Parietal lobe (tissue), 2 donors: ENCODE results near the gene TMED1. TPM values are rescaled to one million over a fixed set of nuclear protein-coding genes. Genes with fewer than 3 reads are reported as not detected.

Experiments used
- small RNA-seq: library from RNA; depleted of rRNA; stranded (forward); fragments of <200 nt; gene quantifications from one replicate; pipeline ENCODE3, GENCODE V24; 2014; ENCODE audit warnings: low replicate concordance
- total RNA-seq: library from RNA; depleted of rRNA; stranded (reverse); fragments of >200 nt; gene quantifications from one replicate; pipeline ENCODE4 v1.2.3, GENCODE V29; 2014

The TMED1 gene, protein sequence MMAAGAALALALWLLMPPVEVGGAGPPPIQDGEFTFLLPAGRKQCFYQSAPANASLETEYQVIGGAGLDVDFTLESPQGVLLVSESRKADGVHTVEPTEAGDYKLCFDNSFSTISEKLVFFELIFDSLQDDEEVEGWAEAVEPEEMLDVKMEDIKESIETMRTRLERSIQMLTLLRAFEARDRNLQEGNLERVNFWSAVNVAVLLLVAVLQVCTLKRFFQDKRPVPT
- 9.7 TPM for total RNA-seq

DNA sequence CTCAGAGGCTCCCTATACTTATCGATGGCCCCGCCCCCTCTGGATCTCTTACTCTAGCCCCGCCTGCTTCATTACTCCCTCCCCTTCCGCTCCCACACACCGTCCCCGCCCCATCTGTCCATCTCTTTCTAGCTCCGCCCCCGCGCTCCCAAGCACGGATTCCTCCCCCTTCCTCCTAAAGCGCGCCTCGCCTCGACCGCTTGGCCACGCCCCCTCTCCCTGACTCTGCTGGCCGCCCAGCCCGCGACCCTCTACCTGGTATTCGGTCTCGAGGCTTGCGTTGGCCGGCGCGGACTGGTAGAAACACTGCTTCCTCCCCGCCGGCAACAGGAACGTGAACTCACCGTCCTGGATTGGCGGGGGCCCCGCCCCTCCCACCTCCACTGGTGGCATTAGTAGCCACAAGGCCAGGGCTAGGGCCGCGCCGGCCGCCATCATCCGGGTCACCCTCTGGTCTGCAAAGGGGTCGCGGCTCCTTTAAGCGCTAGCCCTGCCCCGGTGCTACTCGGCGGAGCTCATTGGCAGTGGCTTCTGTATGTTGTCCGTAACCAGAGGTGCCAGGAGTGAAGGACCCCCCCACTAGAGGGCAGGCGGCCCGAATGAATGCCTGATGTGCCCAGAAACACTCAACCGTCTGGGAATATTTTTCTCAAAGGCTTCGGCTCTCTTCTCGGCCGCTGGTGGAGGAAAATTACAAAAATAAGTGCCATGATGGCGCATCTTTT is at the start of gene TMED1:
TSS of gene TMED1 (minus strand) at position 459 of the 725 bp plus-strand sequence. CDS start at position 438, 21 bp downstream.

DNA sequence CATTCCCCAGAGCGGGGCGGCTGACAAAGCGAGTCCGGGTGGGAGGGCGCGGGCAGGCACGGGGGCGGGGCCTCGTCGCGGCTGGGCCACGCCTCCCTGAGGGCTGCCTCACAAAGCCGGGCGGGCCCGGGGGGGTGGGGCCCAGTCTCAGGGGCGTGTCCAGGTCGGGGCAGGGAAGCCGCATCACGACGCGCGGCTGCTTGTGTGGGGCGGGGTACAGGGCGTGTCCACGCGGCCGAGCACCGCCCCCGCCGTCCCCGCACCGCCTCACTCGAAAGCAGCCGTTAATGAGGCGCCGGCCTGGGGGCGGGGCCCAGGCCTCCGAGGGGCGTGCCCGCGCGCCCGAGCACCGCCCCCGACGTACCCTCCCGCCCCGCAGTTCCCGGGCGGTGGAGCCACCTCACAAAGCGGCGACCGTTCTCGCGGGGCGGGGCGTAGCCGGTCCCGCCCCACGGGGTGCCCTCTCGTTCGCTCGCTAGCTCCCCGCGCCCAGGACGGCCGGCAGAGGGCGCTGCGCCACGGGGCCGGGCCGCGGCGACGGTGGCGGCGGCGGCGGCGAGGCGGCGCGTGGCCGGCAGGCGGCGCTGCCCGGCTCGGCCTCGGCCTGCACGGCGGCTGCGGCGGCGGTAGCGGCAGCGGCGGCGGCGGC is 35.1 kb upstream of the TMED1 start, which contains the start of gene CARM1:
TSS of gene CARM1 (plus strand) at position 599 of the 649 bp plus-strand sequence. CDS start 150 bp downstream, outside the sequence.

DNA sequence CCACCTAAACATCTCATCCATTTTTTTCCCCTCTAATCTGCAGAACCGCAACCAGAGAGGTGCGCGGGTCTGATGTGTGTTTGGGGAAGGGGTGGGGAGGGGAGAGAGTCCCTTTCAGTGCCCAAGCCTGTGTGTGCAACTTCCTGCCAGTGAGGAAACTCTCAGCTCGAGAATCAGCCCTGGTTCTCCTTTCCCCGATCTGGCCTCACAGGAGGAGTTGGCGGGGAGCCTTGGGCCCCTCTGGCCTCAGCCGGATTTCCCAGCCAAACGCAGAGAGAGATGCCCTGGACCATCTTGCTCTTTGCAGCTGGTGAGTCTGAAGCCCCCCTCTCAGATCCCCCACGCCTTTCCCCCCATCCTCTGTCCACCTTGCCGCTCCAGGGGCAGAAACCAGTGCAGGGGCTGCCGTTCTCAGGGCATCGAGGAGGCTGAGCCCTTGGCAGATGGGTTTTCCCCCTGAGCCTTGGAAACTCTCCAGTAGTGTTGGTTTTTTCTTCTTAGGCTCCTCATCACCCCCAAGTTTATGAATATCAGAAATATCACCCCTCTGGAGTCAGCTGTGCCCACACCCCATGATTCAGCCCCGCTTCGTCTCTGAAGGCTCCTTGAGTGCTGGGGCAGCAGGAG is 12.3 kb upstream of the TMED1 start, which contains the start of gene C19orf38:
TSS of gene C19orf38 (plus strand) at position 186 of the 627 bp plus-strand sequence. CDS start at position 280, 94 bp downstream.

Small RNAs within 50 kb of the gene (small RNA-seq; reads per million reads assigned to genes)
- 0.12 reads per million for gene MIR199A1
- gene MIR6793 = not detected

Other genes starting within 250 kb of the TMED1 start
- gene AP1M2, start 248.9 kb downstream of the TMED1 start, total RNA-seq = not detected
- 31.9 TPM for gene SLC44A2, start 210.7 kb downstream of the TMED1 start, total RNA-seq
- 277 TPM for gene ILF3, start 181.9 kb downstream of the TMED1 start, total RNA-seq
- 50.1 TPM for gene QTRT1, start 134.8 kb downstream of the TMED1 start, total RNA-seq
- 94.8 TPM for gene DNM2, start 118.1 kb downstream of the TMED1 start, total RNA-seq
- 0.63 TPM for gene C19orf38, start 12.2 kb upstream of the TMED1 start, total RNA-seq
- 34.7 TPM for gene CARM1, start 35.3 kb upstream of the TMED1 start, total RNA-seq
- gene YIPF2, start 92.4 kb upstream of the TMED1 start, total RNA-seq = 25.4 TPM
- gene TIMM29, start 92.6 kb upstream of the TMED1 start, total RNA-seq = 28.5 TPM
- 187 TPM for gene SMARCA4, start 124.8 kb upstream of the TMED1 start, total RNA-seq